ENCODE measurements around the gene MARCHF11.

DNA sequence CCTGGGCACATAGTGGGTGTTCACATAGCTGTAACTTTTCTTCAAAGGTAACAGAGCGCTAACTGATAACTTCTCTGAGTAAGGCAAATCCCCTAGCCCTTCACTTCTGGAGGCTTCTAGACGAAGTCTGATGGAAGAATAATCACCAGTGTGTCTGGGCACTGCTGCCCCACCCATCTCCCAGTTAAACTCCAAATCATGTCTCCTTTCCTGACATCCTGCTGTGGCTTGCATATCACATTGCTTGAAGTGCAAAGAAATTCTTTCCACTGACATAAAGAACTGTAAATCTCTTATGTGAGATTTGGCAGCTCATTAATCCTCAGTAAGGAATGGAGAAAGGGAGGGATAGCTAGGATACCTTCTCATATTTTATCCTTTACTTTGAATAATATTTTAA is 74.6 kb downstream of the MARCHF11 start:
- TF ChIP-seq CTCF (conservative IDR thresholded peaks at IDR 0.05; ENCODE audit: low read depth, low read length) (no peak), EZH2 (IDR thresholded peaks at IDR 0.05; ENCODE audit: borderline replicate concordance, low read depth, low read length, poor library complexity, severe bottlenecking) (no peak)
